NCI-H526 treated with DMSO at 0.1 percent for 48 hours (cell line): Measurements from ENCODE around the gene CROCC2.
A peak's percentile ranks its signal among the peaks of the same experiment; 100 is the strongest.

Experiments used
- DNase-seq: peaks from one replicate; lab custom pipeline; 2025; lab: John Stamatoyannopoulos, UW

Gene CROCC2

GRCh38 chr2:240988146-240988545 lies 82.0 kb downstream of the CROCC2 start:
- DNase-seq: no peak

- no peak for DNase-seq
Measured at GRCh38 chr2:240988571-240989271, 82.6 kb downstream of the CROCC2 start.

- DNase-seq: no peak
Measured at GRCh38 chr2:240989451-240990265, 83.5 kb downstream of the CROCC2 start.

GRCh38 chr2:240990266-240990529 lies 84.1 kb downstream of the CROCC2 start:
- no peak for DNase-seq

- no peak for DNase-seq
Measured at GRCh38 chr2:240990726-240991377, 84.7 kb downstream of the CROCC2 start.

GRCh38 chr2:240991378-240992263 lies 85.5 kb downstream of the CROCC2 start:
- no peak for DNase-seq

- DNase-seq: no peak
Measured at GRCh38 chr2:240992572-240993291, 86.6 kb downstream of the CROCC2 start.

GRCh38 chr2:240993446-240994170 lies 87.5 kb downstream of the CROCC2 start:
- no peak for DNase-seq

- DNase-seq: no peak
Measured at GRCh38 chr2:240994171-240994896, 88.2 kb downstream of the CROCC2 start.

GRCh38 chr2:240995041-240996021 lies 89.2 kb downstream of the CROCC2 start:
- DNase-seq: no peak

GRCh38 chr2:240996161-240996833 lies 90.2 kb downstream of the CROCC2 start:
- no peak for DNase-seq

GRCh38 chr2:240996834-240997140 lies 90.7 kb downstream of the CROCC2 start:
- no peak for DNase-seq

- no peak for DNase-seq
Measured at GRCh38 chr2:240997141-240997855, 91.2 kb downstream of the CROCC2 start.

GRCh38 chr2:240997856-240998705 lies 91.9 kb downstream of the CROCC2 start, which contains the start of gene SNED1:
Gene SNED1 (plus strand): TSS chr2:240998618. CDS start chr2:240998838, 220 bp downstream.
- DNase-seq: peak; percentile 46

- DNase-seq: no peak
Measured at GRCh38 chr2:240998706-240998994, 92.5 kb downstream of the CROCC2 start.

GRCh38 chr2:240998995-240999791 lies 93.1 kb downstream of the CROCC2 start:
- DNase-seq: no peak
